Measurements from ENCODE around the gene ZNF25. TPM values are rescaled to one million over a fixed set of nuclear protein-coding genes. Genes with fewer than 3 reads are reported as not detected.

The ZNF25 gene
- polyA plus RNA-seq, 1 donor (not counting 4 experiments of a cell fraction or from before 2014, with no cell fraction given) = 2.7 TPM

GRCh38 chr10:37937864-37938263, 38.6 kb downstream of the ZNF25 start:
- TF ChIP-seq CTCF (optimal IDR thresholded peaks at IDR 0.05 in 1 of 3, IDR thresholded peaks at IDR 0.05 in 1 of 3, conservative IDR thresholded peaks at IDR 0.05 in 1 of 3; ENCODE audit: extremely low read depth in 1 of 3, insufficient read depth in 2 of 3, low read length in 3 of 3) (no peak), EZH2 (IDR thresholded peaks at IDR 0.05; ENCODE audit: low read length) (no peak)
- dilution Hi-C loops (cut with MboI; ENCODE audit: extremely low pct_ligation_motif_present, low sequenced_read_pairs) = no loop called here

GRCh38 chr10:37934791-37935190, 41.7 kb downstream of the ZNF25 start:
- Histone ChIP-seq H4K20me1 (ENCODE audit: control insufficient read depth, extremely low read depth, insufficient read depth, low read length) (no peaks in the 10 kb centered on the region), H3K9ac (ENCODE audit: control insufficient read depth, extremely low read depth, insufficient read depth, low read length) (no peak overlapping the region), H3K79me2 (ENCODE audit: control insufficient read depth, insufficient read depth, low read length) (no peaks in the 10 kb centered on the region), H3K27ac (ENCODE audit: control insufficient read depth, insufficient read depth, low read length) (no peak overlapping the region), H3K36me3 (ENCODE audit: control insufficient read depth in 2 of 2, extremely low read depth in 1 of 2, insufficient read depth in 2 of 2, low read length in 2 of 2) (no peaks in the 10 kb centered on the region), H3K4me1 (ENCODE audit: control insufficient read depth, extremely low read depth, insufficient read depth, low read length) (no peaks in the 10 kb centered on the region), H3K4me2 (ENCODE audit: control insufficient read depth, extremely low read depth, insufficient read depth, low read depth, low read length) (no peak overlapping the region), H3K9me3 (ENCODE audit: control insufficient read depth, low read depth, low read length) (no peaks in the 10 kb centered on the region), H3K9me1 (ENCODE audit: control insufficient read depth, extremely low read depth, insufficient read depth, low read length) (no peaks in the 10 kb centered on the region), H3K27me3 (ENCODE audit: control insufficient read depth, extremely low read depth, insufficient read depth, low read length) (no peaks in the 10 kb centered on the region), H3K4me3 (ENCODE audit: control insufficient read depth in 2 of 3, extremely low read depth in 1 of 3, insufficient read depth in 2 of 3, low read depth in 1 of 3, low read length in 3 of 3) (no peak overlapping the region), H2AFZ (ENCODE audit: control insufficient read depth, low read length) (no peak overlapping the region)
- FAIRE-seq = no peak
- no peak for DNase-seq (ENCODE audit: low read depth, low spot score)
- dilution Hi-C loops (cut with MboI; ENCODE audit: extremely low pct_ligation_motif_present, low sequenced_read_pairs) = no loop called here
- TF ChIP-seq CTCF (optimal IDR thresholded peaks at IDR 0.05 in 1 of 3, IDR thresholded peaks at IDR 0.05 in 1 of 3, conservative IDR thresholded peaks at IDR 0.05 in 1 of 3; ENCODE audit: extremely low read depth in 1 of 3, insufficient read depth in 2 of 3, low read length in 3 of 3) (no peak), EZH2 (IDR thresholded peaks at IDR 0.05; ENCODE audit: low read length) (no peak)

More at GRCh38 chr10:37937864-37938263, 38.6 kb downstream of the ZNF25 start:
- no peaks in the 10 kb centered on the region for H3K4me1 ChIP-seq (ENCODE audit: control insufficient read depth, extremely low read depth, insufficient read depth, low read length)
- no peak overlapping the region for H2AFZ ChIP-seq (ENCODE audit: control insufficient read depth, low read length)
- H3K79me2 ChIP-seq (ENCODE audit: control insufficient read depth, insufficient read depth, low read length) = no peaks in the 10 kb centered on the region
- H4K20me1 ChIP-seq (ENCODE audit: control insufficient read depth, extremely low read depth, insufficient read depth, low read length) = no peaks in the 10 kb centered on the region
- H3K9me3 ChIP-seq (ENCODE audit: control insufficient read depth, low read depth, low read length) = no peaks in the 10 kb centered on the region
- no peak overlapping the region for H3K9ac ChIP-seq (ENCODE audit: control insufficient read depth, extremely low read depth, insufficient read depth, low read length)
- H3K9me1 ChIP-seq (ENCODE audit: control insufficient read depth, extremely low read depth, insufficient read depth, low read length) = no peaks in the 10 kb centered on the region
- H3K4me3 ChIP-seq (ENCODE audit: control insufficient read depth in 2 of 3, extremely low read depth in 1 of 3, insufficient read depth in 2 of 3, low read depth in 1 of 3, low read length in 3 of 3) = no peak overlapping the region
- no peak overlapping the region for H3K27ac ChIP-seq (ENCODE audit: control insufficient read depth, insufficient read depth, low read length)
- no peak for DNase-seq (ENCODE audit: low read depth, low spot score)
- no peak for FAIRE-seq
- H3K36me3 ChIP-seq (ENCODE audit: control insufficient read depth in 2 of 2, extremely low read depth in 1 of 2, insufficient read depth in 2 of 2, low read length in 2 of 2) = no peaks in the 10 kb centered on the region
- H3K4me2 ChIP-seq (ENCODE audit: control insufficient read depth, extremely low read depth, insufficient read depth, low read depth, low read length) = no peak overlapping the region
- no peaks in the 10 kb centered on the region for H3K27me3 ChIP-seq (ENCODE audit: control insufficient read depth, extremely low read depth, insufficient read depth, low read length)

Measured in keratinocyte (primary cell).